Kidney tubule cell (primary cell): Measurements from ENCODE around the gene SEMA3A.
"Not testable (repeated sequence)": the region's sequence is repeated elsewhere in the genome, so short reads cannot be mapped to it uniquely, and the experiment has no call there.

Source experiments
- DNase-seq: peaks from one replicate; pipeline ENCODE4 v3.0.0-alpha.2; 2018; ENCODE audit warnings: low spot score

The SEMA3A gene

GRCh38 chr7:84110400-84110799, 84.2 kb downstream of the SEMA3A start:
- no peak for DNase-seq

GRCh38 chr7:84108787-84109186, 85.8 kb downstream of the SEMA3A start:
- DNase-seq, result no peak

GRCh38 chr7:84108119-84108518, 86.5 kb downstream of the SEMA3A start:
- no peak for DNase-seq

GRCh38 chr7:84107259-84107658, 87.3 kb downstream of the SEMA3A start:
- DNase-seq, result no peak

GRCh38 chr7:84106291-84106690, 88.3 kb downstream of the SEMA3A start:
- no peak for DNase-seq

GRCh38 chr7:84105586-84105985, 89.0 kb downstream of the SEMA3A start:
- no peak for DNase-seq

- DNase-seq, result no peak
These were observed 89.8 kb downstream of the SEMA3A start for GRCh38 chr7:84104826-84105225.

- DNase-seq, result no peak
These were observed 92.4 kb downstream of the SEMA3A start for GRCh38 chr7:84102213-84102612.

GRCh38 chr7:84100866-84101265, 93.7 kb downstream of the SEMA3A start:
- DNase-seq, result peak; percentile 55

GRCh38 chr7:84095971-84096370, 98.6 kb downstream of the SEMA3A start:
- DNase-seq, result no peak

GRCh38 chr7:84092207-84092606, 102.4 kb downstream of the SEMA3A start:
- no peak for DNase-seq

- DNase-seq, result no peak
These were observed 103.3 kb downstream of the SEMA3A start for GRCh38 chr7:84091318-84091717.

- no peak for DNase-seq
These were observed 105.8 kb downstream of the SEMA3A start for GRCh38 chr7:84088802-84089201.

- DNase-seq, result no peak
These were observed 108.6 kb downstream of the SEMA3A start for GRCh38 chr7:84085998-84086397.

- DNase-seq, result no peak
These were observed 109.4 kb downstream of the SEMA3A start for GRCh38 chr7:84085147-84085546.

GRCh38 chr7:84083846-84084245, 110.7 kb downstream of the SEMA3A start:
- no peak for DNase-seq

- DNase-seq, result no peak
These were observed 112.5 kb downstream of the SEMA3A start for GRCh38 chr7:84081973-84082522.

- DNase-seq, result no peak
These were observed 117.3 kb downstream of the SEMA3A start for GRCh38 chr7:84077336-84077735.

GRCh38 chr7:84076219-84076618, 118.4 kb downstream of the SEMA3A start:
- no peak for DNase-seq

GRCh38 chr7:84073186-84073875, 121.3 kb downstream of the SEMA3A start:
- no peak for DNase-seq

GRCh38 chr7:84070770-84071169, 123.8 kb downstream of the SEMA3A start:
- DNase-seq, result no peak

- DNase-seq, result no peak
These were observed 124.5 kb downstream of the SEMA3A start for GRCh38 chr7:84069999-84070500.

GRCh38 chr7:84069033-84069432, 125.6 kb downstream of the SEMA3A start:
- no peak for DNase-seq

GRCh38 chr7:84062489-84062901, 132.1 kb downstream of the SEMA3A start:
- DNase-seq, result not testable (repeated sequence)
